Measurements from ENCODE around the gene PIPOX.

PIPOX gene

DNA sequence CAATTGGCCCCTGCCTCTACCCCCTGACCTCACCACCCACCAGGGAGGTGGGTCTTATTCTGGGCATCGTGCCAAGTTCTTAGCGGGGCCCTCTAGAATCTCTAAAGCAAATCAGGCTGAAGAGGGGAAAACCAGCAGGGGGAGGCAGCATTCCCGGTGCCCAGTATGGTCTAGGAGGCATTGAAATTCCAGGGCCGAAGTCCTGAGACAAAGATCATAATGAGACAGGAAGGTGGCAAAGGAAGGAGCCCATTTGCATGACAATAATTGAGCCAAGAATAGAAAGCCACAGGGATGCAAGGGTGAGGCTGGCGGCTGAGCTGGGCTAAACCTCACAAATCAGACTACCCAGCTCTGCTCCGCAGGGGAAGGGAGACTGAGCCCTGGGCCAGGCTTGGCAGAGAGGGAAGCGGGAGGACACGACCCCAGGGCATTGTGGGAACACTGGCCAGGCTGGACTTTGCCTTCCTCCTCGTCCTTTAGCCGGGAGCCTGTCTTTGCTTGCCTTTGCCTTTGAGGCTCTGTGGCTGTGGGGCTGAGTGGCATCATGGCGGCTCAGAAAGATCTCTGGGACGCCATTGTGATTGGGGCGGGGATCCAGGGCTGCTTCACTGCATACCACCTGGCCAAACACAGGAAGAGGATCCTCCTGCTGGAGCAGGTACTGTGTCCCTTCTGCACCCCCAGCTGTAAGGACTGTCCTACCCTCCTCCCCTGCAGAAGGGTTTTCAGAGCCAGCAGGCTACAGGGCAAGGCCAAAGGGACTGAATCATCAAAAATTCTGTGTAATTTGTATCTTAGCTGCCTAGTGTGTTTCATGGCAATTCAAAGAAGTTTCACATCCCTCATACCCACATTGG, at the start of gene PIPOX:
TSS of gene PIPOX (plus strand) at position 463 of the 860 bp plus-strand sequence. CDS start at position 548, 85 bp downstream.
- DNase-seq (ENCODE audit: low read depth in 2 of 2): no peak

- no peak for DNase-seq (ENCODE audit: low read depth in 2 of 2)
These were observed 49.1 kb upstream of the PIPOX start for GRCh38 chr17:28993645-28994426.

DNA sequence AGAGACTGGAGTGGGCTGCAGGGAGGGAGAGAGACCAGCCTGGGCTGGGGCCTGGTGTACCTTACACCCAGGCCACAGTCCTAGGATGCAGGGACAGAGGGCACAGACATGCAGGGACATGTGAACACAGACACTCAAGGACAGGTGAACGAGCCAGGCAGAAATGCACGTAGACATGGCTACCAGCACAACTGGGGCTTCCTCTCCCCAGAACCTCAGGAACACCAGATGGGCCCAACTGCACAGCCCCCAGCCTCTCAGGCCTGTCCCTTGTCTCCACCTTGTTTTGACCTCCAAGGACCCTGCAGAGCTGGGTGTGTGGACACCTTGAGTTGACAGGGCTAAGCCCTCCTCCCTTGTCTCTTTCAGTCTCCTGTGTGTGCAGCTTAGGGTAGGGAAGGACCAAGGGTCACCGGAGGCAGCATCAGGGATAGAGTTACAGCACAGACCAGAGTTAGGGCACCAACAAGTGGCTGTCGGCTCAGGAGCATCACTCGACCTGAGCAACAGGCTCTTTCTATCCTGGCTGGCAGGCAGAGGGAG, 46.3 kb upstream of the PIPOX start:
- DNase-seq (ENCODE audit: low read depth in 2 of 2): no peak

DNA sequence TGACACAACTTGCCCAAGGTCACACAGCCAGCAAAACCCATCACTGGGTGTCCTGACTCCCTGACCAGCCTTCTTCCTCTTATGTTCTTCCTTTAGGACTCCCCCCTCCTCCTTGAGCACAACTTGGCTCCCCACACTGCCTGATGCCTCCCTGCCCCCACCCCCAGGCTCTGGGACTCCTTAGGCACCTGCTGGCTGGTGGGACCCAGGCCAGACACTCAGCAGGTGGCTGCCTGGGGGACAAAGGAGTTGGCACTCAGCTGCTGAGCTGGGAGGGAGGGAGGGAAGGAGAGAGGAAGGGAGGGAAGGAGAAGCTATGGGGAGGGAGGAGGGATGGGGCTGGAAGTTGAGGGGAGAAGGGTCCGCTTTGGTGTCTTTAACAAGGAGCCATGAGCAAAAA, 45.1 kb upstream of the PIPOX start:
- no peak for DNase-seq (ENCODE audit: low read depth in 2 of 2)

- DNase-seq (ENCODE audit: low read depth in 2 of 2): no peak
These were observed 43.7 kb upstream of the PIPOX start for GRCh38 chr17:28999206-28999605.

DNA sequence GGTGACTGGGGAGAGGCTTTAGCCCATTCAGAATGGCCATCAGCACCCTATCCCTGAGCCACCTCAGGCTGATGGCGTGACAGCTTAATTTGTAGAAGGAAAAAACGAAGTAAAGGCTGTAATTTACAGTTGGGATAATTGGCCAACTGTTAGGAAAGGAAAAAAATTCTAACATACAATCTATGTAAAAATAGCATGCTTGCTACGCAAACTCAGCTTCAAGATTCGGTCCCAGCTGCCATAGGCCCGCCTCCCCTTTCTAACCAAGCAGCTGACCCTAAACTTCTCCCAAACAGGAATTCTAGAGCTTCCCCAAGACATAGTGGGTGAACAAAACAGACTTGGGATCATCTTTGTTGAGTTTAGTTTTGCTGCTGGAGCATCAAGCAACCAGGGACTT, 42.0 kb upstream of the PIPOX start:
- no peak for DNase-seq (ENCODE audit: low read depth in 2 of 2)

DNA sequence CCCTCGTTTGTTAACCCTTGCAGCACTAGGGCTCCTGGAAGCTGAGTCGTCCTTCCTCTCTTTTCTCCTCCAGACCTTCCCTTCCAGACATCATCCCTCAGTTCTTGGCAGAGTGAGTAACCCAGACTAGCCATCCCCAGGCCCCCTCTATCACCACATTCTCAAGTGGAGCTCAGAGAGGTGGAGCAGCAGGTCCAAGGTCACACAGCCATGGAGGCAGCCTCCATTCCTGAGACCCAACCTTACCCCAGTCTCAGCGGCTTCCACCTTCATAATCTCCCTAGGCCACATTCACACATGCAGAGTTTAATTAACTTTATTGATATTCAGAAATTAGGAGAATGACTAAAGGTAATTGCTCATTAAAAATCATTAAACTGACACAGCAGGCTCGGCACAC, 40.1 kb upstream of the PIPOX start:
- DNase-seq (ENCODE audit: low read depth in 2 of 2): no peak

DNA sequence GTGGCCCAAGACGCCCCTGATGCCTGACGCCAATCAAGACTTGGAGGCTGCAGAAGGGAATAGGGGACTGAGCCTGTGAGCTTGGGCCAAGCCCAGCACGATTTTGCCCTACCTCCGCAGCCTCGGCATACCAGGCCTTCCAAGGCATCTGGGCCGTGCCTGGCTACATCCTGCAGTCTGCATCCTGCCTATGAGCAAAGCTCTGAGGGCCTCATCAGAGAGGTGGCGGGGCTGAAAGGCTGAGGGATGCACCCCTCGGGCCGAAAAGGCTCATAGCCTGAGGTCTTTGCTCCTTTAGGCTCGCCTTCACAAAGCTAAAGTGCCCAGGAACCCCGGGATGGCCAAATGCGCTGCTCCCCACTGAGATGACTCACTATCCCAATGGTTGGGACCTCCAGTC, 39.7 kb upstream of the PIPOX start:
- DNase-seq (ENCODE audit: low read depth in 2 of 2): no peak

DNA sequence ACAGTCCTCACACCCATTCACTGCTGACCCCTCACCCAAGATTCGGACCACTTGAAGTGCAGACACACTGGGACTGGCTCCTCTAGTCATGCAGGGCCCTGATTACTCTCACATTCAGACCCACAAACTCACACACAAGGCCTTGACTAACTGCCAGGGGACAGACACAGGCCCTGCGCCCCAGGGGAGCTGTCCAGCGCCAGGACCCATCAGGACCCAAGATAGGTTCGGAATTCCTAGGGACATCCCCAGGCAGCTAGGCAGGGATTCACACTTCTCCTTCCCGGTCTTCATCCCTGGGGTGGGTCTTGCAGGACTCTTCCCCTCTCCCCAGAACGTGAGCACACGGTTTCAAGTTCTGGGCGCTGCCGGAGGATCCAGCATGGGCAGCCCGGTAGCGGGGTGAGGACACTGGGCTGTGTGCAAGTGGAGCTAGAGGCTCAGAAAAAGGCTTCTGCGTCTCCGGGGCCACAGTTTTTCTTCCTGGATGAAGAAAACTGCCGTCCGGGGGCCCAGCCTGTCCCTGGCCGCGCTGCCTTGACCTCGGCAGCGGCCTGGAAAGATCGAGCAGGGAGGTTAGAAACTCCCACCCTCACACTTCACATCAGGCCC, 38.8 kb upstream of the PIPOX start:
- DNase-seq (ENCODE audit: low read depth in 2 of 2): no peak

DNA sequence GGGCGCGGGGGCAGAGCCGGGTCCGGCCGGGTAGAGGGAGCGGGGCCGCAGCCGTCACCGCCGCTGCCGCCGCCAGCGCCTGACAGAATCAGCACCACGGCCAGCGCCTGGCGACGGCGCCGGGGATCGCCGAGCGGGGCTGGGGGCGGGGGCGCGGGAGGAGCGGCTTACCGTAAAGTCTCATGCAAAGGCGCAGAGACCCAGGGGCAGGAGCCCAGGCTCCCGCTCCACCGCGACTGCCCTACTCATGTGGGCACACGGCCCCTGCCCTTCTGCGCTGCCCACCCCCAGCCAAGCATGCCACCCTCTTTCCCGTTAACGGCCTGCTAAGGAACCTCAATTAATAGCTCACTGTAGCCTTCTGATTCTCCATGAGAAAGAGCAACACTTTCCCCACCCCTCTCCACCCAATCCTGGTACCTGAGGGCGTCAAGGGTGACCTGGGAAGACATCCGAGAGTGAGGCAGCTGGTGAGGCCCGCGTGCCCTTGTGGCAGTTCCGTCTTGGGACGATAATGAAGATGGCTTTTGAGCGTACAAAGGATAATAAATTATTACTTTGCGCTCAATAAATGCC, 36.9 kb upstream of the PIPOX start, which contains the start of gene SEZ6:
TSS of gene SEZ6 (minus strand) at position 98 of the 576 bp plus-strand sequence. CDS start 164 bp downstream, outside the sequence.
- peak; percentile 9 to 15 for DNase-seq (ENCODE audit: low read depth in 2 of 2)

GRCh38 chr17:29007456-29007855, 35.5 kb upstream of the PIPOX start:
- DNase-seq (ENCODE audit: low read depth in 2 of 2): no peak

DNA sequence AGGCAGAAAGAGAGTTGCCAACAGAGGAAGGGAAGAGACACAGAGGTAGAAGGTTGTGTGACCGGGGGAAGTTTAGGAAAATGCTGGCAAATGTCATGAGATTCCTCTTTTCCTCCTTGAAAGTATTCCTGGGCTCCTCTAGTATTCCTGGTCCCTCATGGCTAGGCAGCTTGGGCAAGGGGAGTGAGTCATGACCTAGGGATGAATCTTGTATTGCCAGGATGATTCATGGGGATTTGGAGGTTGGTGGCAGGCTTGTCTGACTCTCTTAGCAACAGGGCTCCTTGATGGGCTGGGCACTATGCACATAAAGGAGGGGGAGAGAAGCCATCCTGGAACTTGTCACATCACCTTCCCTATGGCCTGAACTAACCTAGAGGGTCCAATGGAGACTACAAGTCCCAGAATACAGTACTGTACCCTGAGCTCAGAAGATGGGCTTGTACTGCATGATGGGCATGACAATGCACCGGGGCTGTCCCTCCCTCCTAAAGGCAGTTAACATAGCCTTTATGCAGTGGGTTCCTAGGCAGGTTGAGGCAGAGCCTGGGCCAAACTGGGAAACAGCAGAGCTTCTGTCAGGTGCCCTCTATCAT, 35.0 kb upstream of the PIPOX start:
- no peak for DNase-seq (ENCODE audit: low read depth in 2 of 2)

DNA sequence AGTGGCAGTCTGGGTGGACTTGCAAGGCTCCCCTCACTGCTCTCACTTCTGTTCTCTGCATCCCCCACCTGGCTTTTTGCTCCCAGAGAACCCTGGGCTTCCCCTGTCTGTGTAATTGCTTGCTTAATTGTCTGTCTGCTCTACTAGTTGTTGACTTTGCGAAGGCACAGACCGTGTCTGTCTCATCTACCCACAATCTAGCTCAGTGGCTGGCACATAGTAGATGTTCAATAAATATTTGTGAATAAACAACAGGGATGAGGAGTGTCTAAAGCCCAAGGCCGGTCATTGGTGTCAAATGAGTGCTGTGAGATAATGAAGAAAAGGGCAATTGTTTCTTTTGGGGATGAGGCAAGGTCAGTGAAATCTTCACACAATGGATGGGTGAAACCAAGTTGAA, 34.4 kb upstream of the PIPOX start:
- no peak for DNase-seq (ENCODE audit: low read depth in 2 of 2)

GRCh38 chr17:29010129-29010528, 32.8 kb upstream of the PIPOX start:
- DNase-seq (ENCODE audit: low read depth in 2 of 2): no peak

GRCh38 chr17:29010586-29010985, 32.4 kb upstream of the PIPOX start:
- DNase-seq (ENCODE audit: low read depth in 2 of 2): no peak

GRCh38 chr17:29012535-29012934, 30.4 kb upstream of the PIPOX start:
- no peak for DNase-seq (ENCODE audit: low read depth in 2 of 2)

- no peak for DNase-seq (ENCODE audit: low read depth in 2 of 2)
These were observed 28.2 kb upstream of the PIPOX start for GRCh38 chr17:29014716-29015115.

DNA sequence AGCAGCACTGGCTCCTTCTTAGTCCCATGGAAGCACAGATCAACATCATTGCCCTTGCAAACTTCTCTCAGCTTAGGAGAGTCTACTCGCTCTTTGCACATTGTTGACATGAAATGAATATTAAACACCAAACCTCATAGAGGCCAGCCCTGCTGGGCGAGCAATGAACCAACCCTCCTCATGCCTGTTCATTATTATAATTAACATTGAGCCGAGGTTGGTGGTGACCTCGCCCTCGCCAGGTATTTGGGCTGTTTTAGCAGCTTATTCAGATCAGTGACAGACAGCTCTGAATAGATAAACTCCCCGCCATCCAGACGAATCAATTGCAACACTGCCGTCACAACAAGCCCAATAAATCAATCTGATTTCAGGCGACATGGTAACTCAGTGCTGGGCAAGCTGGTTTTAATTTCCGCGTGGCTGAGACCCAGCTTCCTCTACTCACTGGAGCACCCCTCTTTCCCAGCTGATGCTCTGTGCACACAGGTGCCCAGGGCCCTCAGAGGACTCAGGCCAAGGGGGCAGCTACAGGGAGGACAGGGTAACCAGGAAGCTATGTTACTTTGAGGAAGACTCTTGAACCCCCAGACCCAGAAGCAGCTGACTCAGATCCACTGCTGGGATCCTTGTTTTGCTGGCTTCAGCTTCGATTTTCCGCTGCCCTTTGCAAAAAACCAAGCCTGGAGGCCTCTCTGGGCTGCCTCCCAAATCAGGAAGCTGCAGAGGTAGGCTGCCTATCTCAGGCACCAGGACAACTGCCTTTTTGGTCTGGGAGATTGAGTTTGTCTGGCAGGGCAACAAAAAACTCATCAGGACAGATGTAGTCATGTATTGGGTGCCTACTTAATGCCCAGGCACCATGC, 26.4 kb upstream of the PIPOX start:
- no peak for DNase-seq (ENCODE audit: low read depth in 2 of 2)

DNA sequence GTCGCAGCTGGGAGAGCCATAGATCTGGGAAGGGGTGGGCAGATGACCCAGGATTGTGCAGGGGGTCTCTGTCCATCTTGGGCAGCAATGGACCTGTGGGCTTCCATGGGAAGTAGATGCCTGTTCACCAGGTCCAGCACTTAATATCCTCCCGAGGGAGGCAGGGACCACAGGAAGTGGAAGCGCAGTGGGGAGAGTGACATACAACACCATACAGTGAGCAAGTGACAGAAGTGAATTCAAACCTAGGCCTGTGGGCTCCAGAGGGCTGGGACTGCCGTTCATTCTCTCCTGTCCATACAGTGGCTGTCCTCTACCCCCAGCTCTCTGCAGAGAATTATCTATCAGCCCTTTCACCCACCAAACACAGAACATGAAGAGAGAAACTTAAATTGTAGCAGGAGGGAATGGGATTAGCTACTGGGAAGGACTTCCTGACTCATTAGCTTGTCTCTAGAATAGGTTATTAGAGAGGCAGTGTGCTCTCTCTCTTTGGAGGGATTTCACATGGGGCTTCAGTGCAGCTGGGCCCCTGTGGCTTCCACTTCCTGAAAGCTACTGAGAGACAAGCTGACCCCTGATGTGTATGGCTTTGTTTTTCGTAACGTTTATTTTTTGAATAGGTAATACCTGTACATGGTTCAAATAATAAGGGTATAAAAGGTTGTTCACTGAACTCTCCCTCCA, 24.0 kb upstream of the PIPOX start:
- no peak for DNase-seq (ENCODE audit: low read depth in 2 of 2)

All from stimulated activated CD8-positive, alpha-beta memory T cell treated with anti-CD3 and anti-CD28 coated beads, Interleukin-2, amount 100 ng/mL, for 1 hour (primary cell).